Urothelium cell line (cell line): ENCODE data around the gene CASZ1.

ENCODE experiments used
- DNase-seq: peaks from one replicate; pipeline ENCODE4 v3.0.0; 2011; ENCODE audit warnings: low spot score, mixed read lengths
- FAIRE-seq: peaks from 2 replicates; lab custom pipeline; 2011; peaks lifted over from hg19 to GRCh38; lab: Jason Lieb, UNC

CASZ1 gene

GRCh38 chr1:10692401-10693021 is 103.9 kb downstream of the CASZ1 start:
- FAIRE-seq = no peak

DNA sequence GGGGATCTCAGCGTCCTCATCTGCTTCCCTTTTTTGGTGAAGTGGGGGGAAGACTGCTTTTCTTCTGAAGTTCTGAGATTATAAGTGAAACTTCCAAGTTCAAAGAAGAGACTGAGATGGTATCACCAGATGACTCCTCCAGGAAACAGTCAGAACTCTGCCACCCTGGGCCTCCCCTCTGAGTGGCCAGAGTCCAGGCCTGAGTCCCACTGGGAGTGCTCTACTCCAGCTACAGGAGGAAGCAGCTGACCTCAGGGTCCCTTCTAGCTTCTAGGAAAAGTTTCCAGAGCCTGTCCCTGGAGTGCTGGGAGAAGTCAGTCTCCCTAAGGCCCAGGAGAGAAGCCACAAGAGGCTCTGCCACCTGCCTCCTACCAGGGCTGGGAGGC is 104.7 kb downstream of the CASZ1 start:
- no peak for FAIRE-seq
- no peak for DNase-seq

More at GRCh38 chr1:10692401-10693021, 103.9 kb downstream of the CASZ1 start:
- peak; percentile 65 for DNase-seq

DNA sequence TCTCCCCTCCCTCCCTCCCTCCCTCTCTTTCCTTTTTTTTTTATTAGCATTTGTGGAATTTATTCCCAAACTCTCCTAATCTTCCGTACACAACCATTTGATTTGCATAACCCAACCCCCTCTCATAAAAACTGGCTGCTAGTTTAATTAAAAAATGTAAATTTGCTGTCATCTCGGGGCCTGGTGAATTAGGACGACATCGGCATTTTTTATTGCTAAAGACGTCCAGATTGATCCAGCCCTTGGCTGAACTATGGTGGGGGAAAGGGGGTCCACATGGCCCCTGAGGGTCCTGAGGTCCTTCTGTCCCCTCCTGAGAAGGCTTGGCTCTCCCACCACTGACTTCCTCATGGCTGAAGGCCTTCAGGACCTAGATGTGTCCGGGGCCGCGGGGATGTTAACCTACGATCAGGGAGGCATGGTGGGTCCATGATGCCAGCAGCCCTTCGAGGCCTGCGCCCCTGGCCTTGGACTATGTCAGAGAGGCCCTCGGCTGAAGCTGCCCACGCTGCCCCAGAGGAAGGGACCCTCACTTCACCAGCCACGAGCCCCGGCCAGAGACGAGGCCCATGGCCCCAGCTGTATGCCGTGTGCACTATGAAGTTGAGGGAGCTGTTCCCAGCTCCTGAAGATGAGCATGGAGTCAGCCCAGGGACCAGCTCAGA is 105.2 kb downstream of the CASZ1 start:
- no peak for DNase-seq
- FAIRE-seq = no peak

DNA sequence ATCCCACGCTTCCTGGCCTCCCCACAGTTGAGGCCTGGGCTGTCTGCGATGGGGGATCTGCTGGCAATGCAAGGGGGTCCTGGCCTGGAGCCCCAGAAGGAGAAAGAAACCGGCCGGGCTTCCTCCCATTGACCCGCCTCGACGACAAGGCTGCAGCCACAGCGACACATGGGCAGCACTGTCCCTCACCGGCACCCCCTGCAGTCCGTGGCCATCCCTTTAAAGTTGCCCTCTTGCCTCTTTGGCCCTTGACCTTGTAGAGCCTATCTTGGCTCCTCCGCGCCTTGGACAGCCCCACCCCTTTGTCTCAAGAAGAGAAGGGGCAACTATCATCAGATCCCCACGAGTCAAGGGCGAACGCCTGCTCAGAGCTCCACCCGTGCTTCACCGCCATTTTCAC is 106.0 kb downstream of the CASZ1 start:
- DNase-seq (no peak), FAIRE-seq (no peak)

- DNase-seq (no peak), FAIRE-seq (no peak)
Measured at GRCh38 chr1:10688409-10688786, 108.0 kb downstream of the CASZ1 start.

DNA sequence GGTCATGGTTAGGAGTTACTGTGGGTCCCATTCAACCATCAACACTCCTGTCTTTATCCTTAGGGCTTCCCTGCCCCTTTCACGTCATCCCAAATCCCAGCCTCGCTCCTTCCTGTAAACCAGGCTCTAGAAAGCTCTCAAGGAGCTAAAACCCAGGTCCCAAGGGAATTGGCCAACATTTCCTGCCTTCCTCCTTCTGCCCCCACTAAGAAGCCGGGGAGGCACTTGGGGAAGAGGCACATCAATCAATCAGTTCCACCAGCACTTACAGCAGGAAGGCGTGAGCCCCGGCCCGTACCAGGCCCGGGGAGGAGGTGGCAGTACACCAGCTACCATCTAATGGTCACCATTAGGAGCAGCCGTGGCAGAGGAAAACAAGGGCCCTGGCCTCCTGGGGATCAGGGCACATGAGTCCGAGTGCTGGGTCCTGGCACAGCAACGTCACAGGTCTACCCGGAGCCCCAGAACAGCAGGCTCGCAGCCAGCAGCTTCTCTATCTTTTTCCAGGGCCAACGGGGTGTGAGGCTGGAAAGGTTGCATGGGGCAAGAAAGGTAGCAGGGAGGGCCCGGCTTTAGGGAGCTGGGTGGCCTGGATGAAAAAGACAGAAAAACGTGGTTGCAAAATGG is 108.6 kb downstream of the CASZ1 start:
- no peak for FAIRE-seq
- no peak for DNase-seq

GRCh38 chr1:10687251-10687651 is 109.2 kb downstream of the CASZ1 start:
- DNase-seq (no peak), FAIRE-seq (no peak)

DNA sequence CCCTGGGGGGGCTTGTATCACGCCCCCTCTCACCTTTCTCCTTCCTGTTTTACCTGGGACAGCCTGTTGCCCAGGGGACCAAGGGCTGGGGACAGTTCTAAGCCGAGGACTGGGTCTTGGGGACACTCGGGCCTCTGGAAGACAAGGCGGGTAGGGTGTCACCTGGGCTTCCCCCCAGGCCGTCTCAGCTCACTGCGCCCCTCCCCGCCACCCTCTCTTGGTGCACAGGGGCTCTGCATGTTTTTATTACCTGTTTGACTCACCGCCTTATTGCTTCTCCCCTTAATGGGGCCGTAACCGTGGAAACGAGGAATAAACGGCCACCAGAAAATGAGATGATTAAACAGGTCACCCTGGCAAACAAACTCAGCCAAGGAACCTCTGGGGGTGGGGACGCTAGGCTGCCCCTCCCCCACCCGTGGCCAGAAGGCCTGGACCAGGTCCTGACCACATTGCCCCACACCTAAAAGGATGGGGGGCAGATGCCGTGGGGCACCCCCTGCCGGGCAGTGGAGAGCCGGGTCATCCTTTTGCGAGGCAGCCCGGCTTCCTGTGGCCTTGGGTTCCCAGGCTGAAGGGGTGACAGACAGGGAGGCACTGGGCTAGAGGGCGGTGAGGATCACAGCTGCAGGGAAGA is 109.9 kb downstream of the CASZ1 start:
- FAIRE-seq = no peak
- no peak for DNase-seq

- DNase-seq = no peak
- no peak for FAIRE-seq
Measured at GRCh38 chr1:10685808-10686403, 110.5 kb downstream of the CASZ1 start.

DNA sequence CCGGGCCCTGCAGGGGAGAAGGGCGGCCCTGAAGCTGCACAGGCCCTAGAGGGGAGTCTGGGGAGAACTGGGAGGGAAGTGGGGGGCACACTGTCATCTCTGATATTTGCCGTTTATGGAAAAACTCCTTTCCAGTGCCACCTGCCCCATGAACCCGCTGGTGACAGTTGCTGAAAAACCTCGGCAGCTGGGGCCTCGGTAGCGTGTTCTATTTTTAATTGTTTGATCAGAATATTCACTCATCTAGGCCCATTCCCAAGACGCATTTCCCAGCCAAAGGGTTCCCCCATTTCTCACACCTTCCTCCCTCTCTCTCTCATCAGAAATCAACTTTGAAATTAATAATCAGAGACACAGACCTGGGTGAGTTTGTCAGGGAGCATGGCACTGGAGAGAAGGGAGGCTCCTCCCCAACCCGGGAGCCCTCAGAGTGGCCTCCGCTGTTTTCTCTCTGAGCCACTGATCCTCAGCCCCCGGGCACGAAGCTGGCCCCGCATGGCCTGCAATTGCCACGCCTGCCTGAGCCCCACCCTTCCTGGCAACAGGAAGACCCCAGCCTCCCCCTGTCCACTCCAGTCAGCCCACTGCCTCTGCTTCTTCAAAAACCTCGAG is 111.1 kb downstream of the CASZ1 start:
- FAIRE-seq (no peak), DNase-seq (no peak)

- no peak for DNase-seq
- no peak for FAIRE-seq
Measured at GRCh38 chr1:10684221-10684620, 112.2 kb downstream of the CASZ1 start.

GRCh38 chr1:10682449-10683309 is 113.8 kb downstream of the CASZ1 start:
- FAIRE-seq = no peak
- no peak for DNase-seq

DNA sequence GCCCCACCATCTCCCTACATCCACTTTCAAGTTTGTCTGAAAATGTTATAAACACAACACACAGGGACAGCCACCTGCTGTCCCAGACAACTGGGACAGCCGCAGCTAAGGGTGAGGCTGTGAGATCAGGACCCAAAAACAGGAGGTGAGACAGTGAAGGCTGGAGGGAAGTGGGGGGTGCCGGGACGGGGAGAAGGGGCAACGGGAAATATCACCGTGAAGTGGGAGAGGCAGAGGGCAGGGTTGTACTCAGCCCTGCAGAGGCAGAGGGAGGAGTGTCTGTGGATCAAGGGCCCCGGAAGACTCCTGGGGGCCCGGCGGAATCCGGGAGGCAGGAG is 114.4 kb downstream of the CASZ1 start:
- FAIRE-seq (no peak), DNase-seq (no peak)

- FAIRE-seq = no peak
- no peak for DNase-seq
Measured at GRCh38 chr1:10681296-10682107, 114.9 kb downstream of the CASZ1 start.

DNA sequence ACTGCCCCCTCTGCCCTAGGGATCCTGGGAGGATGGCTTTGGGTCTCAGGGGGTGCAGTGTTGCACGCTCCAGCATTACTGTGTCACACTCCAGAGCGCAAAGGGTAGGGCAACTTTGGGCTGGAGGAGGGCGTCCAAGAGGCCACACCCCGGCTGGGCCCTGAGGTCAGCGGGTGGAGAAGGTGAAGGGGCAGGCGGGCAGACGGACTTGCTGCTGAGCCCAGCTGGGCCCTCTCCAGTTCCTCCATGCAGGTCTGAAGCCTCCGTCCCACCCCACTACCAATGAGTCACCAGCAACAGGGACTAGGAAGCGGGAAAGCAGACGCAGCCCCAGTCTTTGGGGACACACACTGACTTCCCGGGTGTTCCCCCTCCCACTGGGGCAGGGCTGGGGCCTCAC is 116.0 kb downstream of the CASZ1 start:
- DNase-seq (no peak), FAIRE-seq (no peak)

- FAIRE-seq = no peak
- DNase-seq = peak; percentile 48
Measured at GRCh38 chr1:10679496-10680220, 116.8 kb downstream of the CASZ1 start.

DNA sequence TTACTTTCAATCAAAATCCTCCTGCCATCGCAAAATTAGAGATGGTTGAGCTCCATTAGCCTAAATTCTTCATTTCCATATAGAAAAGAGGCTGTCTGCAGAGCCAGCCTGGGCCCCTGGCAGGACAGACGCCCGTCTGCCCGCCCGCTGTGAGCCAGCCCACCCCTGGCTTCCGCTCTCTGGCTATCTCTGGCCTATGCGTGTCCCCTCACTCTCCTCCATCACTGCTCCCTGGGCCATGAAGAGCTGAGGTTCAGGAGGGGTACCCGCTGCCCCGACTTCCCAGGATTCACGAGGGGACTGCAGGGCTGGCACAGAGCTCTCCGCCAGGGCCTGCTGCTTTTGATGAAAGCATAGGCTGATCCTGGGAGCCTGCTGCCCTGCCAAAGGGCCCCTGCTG is 117.6 kb downstream of the CASZ1 start:
- FAIRE-seq (no peak), DNase-seq (no peak)

DNA sequence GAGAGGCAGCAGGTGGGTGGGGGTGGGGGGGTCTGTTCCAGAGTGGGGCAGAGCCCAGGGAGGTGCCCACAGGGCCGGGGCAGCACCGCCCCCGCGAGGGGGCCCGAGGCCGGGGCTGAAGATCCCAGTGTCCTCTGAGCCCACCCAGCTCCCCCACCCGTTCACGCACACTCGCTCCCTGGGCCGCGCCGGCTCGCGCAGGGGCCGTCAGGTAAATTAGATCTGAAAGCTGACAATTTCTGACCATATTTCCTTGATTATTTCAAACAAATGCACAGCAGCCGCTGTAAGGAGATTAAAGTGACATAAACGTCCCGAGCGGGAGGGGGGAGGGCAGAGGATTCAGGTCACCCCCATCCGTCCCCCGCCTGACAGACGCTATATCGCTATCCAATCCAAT is 118.0 kb downstream of the CASZ1 start:
- FAIRE-seq = no peak
- DNase-seq = no peak
